ENCODE results near the gene ZNF154.
"Not testable (repeated sequence)": the region's sequence is repeated elsewhere in the genome, so short reads cannot be mapped to it uniquely, and the experiment has no call there.

The ZNF154 gene

DNA sequence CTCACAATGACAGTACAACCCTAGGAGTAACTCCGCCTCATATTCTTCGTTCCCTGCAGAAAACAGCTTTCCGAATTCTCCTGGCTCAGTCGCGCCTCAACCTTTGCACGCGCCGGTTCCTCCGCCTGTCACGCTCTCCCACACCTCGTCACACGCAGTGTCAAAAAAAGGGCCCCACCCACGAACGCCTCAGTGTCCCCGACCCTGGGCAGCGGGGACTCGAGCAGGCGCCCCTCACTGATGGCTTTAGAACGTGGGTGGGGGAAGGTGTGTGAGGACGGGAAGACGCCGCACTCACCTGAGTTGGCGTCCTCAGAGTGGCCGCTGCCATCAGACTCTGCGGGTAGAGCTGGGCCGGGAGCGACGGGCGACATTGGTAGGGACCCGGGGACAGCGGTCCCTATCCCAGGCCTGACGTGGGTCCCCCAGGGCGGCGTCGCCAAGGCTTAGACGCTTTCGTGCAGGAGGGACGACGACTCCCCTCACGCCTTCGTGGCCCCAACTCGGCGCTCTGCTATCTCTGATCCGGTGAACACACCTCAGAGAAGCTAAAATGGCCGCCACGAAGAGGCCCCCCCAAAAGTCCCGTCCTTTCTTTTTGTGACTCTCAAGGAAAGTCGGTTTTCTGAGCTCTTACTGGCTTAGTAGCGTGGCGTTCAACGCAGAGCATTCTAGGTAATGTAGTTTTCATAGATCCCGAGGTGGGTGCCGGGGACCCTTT lies at the start of gene ZNF154:
Gene ZNF154 (minus strand): TSS at position 564 of the 721 bp plus-strand sequence. CDS start 233 bp downstream, at position 331.
- DNase-seq: no peak

DNA sequence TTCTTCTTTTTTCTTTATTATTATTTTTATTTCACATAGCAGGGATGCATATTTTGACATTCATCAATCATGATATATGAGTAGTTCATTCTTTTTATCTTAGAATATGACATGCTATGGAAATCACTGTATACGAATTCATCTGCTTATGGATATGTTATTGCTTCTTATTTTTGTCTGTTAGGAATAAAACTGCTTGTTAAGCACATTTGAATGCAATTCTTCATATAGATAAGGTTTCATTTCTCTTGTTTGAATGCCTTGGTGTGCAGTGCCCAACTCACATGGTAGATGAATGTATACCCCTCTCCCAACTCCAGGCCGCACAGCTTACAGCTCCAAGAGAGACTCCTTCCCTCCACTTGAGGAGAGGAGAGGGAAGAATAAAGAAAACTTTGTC lies 48.9 kb upstream of the ZNF154 start:
- no peak for DNase-seq

DNA sequence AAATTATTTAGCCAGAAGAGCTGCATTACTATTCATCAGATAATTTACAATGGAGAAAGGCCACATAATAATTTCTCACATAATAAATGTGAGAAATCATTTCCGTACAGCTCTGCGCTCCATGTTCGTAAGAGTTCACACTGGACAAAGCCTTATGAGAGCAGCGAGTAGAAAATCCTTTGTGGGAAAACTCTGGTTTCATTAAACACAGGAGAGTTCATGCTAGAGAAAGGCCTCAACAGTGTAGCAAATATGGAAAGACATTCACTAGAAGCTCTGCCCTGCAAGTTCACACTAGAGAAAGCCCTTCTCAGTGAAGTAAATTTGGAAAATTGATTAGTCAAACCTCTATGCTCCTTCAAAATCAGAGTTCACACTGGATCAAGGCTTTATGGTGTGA lies 46.0 kb upstream of the ZNF154 start:
- DNase-seq: no peak

DNA sequence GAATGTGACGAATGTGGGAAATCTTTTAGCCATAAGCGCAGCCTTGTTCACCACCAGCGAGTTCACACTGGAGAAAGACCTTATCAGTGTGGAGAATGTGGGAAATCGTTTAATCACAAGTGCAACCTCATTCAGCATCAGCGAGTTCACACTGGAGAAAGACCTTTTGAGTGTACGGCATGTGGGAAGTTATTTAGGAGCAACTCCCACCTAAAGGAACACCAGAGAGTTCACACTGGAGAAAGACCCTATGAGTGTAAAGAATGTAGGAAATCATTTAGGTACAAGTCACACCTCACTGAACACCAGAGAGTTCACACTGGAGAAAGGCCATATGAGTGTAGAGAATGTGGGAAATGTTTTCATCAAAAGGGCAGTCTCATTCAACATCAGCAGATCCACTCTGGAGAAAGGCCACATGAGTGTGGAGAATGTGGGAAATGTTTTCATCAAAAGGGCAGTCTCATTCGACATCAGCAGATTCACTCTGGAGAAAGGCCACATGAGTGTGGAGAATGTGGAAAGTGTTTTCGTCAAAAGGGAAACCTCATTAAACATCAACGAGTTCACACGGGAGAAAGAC lies 45.2 kb upstream of the ZNF154 start:
- no peak for DNase-seq

DNA sequence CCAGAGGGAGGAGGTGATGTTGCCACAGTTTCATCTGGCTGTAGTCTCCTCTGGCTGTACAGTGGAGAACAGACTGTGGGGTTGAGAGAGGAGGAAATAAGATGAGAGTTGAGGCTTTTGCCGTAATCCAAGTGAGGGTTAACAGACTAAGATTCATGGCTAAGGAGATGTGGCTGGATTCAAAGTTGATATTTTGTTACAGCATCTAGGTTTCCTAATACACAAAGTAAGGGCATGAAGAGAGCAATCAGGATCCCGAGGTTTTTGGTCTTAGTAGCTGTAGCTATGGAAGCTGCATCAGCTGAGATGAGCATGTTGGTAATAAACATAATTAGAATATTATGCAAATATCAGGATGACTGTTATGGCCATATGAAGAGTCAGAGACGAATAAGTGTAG lies 39.0 kb upstream of the ZNF154 start:
- no peak for DNase-seq

GRCh38 chr19:57747472-57747807 lies 38.4 kb upstream of the ZNF154 start:
- no peak for DNase-seq

DNA sequence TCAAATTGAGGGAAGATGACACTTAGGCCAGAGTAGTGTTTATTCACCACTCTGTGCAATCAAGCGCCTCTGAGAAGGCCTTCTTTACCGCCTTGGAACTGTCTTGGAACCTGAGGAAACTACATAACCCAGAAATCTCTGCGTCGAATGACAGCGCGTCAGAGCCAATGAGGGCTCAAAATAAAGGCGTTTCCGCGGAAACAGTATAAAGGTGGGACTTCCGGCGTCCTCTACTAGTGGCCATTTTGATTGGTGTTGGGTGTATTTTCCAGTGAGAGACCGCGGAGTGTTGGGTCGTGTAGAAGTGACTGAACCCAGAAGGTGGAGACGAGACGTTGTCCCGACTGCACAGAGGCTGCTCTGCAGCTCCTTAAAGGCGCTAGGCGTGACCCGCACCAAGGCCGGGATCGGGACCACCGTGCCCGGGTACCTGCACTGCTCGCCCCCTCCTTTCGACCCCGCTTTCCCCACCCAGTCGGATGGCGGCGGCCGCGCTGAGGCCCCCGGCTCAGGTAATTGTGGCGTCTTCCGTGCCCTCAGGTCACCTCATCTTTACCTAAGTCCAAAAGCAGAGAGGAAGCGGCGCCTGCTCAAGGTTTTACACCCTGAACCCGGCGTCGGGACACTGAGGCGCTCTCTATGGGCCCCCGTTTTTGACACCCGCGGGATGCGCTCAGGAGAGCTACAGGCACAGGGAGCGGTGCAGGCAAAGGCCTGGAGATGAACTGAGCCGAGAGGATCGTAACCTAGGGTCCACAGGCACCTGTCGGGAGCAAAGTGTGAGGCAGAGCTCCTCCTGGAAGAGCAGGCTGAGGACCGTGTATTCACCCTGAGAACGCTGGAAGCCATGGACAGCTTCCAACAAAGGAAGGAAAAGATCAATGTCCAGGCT lies 37.8 kb upstream of the ZNF154 start, which contains the start of gene ZNF776:
Gene ZNF776 (plus strand): TSS at position 236 of the 892 bp plus-strand sequence. CDS start 244 bp downstream, at position 480.
- peak; percentile 82 for DNase-seq

- DNase-seq: not testable (repeated sequence)
Measured at GRCh38 chr19:57738770-57739169, 29.8 kb upstream of the ZNF154 start.

DNA sequence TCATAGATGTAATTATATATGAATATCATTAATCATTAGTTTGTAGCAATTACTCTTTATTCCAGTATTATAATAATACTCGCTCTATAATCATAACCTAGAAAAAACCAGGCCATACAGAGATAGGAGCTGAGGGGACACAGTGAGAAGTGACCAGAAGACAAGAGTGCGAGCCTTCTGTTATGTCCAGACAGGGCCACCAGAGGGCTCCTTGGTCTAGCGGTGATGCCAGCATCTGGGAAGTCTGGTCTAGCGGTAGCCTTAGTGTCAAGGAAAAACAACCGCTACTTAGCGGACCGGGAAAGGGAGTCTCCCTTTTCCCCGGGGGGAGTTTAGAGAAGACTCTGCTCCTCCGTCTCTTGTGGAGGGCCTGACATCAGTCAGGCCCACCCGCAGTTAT lies 29.3 kb upstream of the ZNF154 start:
- DNase-seq: not testable (repeated sequence)

- DNase-seq: no peak
Measured at GRCh38 chr19:57720878-57721277, 11.9 kb upstream of the ZNF154 start.

GRCh38 chr19:57719901-57720519 lies 11.0 kb upstream of the ZNF154 start:
- no peak for DNase-seq

DNA sequence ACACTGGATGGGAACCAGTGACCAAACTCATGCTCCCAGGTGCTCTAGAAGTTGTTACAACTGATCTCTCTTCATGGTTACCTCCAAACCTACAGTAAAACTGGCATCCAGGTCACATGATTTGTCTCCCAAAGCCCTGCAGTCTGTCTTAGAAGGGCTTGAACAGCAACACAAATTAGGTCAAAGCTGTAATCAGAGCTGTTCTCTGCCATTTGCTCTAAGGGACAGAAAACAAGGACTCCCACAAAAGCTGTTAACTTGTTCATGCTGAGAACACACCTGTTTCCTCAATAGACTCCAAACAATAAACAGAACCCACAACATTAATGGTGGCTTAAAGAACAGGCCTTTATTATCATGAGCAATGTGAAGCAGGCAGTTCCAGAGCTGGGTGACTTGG lies 10.4 kb upstream of the ZNF154 start:
- no peak for DNase-seq

- no peak for DNase-seq
Measured at GRCh38 chr19:57712222-57712621, 3.2 kb upstream of the ZNF154 start.

GRCh38 chr19:57709616-57710015 lies 612 bp upstream of the ZNF154 start:
- no peak for DNase-seq

DNA sequence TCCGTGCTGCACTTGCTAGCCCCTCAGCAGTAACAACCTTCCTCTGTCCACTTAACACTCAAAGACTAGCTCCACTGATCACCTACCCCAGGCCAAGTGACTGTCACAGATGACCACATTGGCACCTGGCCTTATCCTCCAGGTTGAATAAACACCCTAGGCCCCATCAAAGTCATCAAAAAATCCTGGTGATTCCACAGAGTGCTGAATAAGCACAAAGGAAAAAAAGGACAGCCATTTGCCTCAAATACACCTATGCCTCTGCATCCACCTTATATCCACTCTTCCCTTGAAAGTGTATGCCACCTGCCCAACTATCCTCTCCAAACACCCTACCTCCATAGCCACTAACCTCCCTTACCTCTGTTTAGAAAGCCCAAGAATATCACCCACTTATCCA lies 2.7 kb downstream of the ZNF154 start:
- DNase-seq: no peak

DNA sequence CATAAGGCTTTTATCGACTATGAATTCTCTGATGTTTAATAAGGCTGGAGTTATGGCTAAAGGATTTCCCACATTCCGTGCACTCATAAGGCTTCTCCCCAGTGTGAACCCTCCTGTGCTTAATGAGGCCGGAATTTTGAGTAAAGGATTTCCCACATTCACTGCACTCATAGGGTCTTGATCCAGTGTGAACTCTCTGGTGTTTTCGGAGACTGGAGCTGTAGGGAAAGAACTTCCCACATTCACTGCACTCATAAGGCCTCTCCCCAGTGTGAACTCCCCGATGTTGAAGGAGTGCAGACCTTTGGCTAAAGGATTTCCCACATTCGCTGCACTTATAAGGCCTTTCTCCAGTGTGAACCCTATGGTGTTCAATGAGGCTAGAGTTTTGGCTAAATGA lies 7.4 kb downstream of the ZNF154 start:
- no peak for DNase-seq

- no peak for DNase-seq
Measured at GRCh38 chr19:57689750-57690149, 19.3 kb downstream of the ZNF154 start.

DNA sequence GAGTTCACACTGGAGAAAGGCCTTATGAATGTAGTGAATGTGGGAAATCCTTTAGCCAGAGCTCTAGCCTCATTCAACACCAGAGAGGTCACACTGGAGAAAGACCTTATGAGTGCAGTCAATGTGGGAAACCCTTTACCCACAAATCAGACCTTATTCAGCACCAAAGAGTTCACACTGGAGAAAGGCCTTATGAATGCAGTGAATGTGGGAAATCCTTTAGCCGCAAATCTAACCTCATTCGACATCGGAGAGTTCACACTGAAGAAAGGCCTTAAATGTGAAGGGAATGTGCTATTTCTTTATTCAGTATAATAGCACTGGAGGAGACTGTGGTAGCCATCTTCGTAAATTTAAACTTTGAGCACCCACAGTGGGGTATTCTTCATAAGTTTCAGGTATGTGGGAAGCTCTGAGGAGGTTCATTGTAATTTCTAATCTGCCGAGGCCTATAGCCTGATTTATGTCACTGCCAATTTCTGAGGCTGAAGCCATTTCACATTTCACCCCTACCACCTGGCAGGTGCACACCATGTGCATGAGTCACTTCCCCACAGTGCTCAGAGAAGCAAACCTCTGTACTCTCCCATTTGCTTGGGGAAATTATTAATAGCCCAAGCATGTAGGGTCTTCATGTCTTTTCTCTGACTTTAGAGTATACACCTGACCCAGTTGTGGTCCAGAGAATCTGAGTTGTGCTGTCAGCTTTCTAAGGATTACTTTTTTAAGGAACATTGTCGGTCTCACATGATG lies 20.8 kb downstream of the ZNF154 start:
- no peak for DNase-seq

DNA sequence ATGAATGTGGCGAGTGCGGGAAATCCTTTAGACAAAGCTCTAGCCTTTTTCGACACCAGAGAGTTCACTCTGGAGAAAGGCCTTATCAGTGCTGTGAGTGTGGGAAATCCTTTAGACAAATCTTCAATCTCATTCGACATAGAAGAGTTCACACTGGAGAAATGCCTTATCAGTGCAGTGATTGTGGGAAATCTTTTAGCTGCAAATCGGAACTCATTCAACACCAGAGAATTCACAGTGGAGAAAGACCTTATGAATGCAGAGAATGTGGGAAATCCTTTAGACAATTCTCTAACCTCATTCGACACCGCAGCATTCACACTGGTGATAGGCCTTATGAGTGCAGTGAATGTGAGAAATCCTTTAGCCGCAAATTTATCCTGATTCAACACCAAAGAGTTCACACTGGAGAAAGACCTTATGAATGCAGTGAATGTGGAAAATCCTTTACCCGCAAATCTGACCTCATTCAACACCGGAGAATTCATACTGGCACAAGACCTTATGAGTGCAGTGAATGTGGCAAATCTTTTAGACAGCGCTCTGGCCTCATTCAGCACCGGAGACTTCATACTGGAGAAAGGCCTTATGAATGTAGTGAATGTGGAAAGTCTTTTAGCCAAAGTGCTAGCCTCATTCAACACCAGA lies 21.5 kb downstream of the ZNF154 start:
- no peak for DNase-seq

GRCh38 chr19:57686727-57687126 lies 22.3 kb downstream of the ZNF154 start:
- no peak for DNase-seq

DNA sequence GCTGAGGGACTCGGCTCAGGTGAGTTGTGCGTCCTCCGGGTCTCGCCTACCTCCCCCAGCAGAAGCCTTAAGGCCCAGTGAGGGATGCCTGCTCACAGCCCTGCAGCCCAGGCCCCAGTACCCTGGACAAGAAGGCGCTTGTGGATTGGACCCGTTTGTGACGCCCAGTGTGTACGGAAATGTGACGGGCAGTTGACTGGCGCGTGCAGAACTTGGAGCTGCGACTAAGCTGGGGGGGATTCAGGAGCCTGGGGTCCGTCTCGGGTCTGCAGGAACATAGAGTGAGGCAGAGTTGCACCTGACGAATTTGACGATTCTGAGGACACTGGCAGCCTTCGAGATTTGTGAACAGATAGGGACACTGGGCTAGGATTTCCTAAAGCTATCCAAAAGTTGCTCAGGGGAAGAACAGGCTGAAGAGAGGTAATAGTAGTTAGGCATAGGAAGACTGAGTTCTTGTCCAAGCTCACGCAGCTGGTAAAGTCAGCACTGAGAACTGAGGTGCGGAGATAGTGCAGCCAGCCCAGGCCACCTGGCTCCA lies 26.7 kb downstream of the ZNF154 start:
- DNase-seq: no peak

- no peak for DNase-seq
Measured at GRCh38 chr19:57675881-57676280, 33.1 kb downstream of the ZNF154 start.

Measured in NCI-H446 treated with DMSO at 0.1 percent for 48 hours (cell line).